GM19468 (cell line): ENCODE results near the gene C3orf80.
"Not testable (repeated sequence)": the region's sequence is repeated elsewhere in the genome, so short reads cannot be mapped to it uniquely, and the experiment has no call there.

Experiments
- ATAC-seq: cut with Tn5 transposase; IDR thresholded peaks from one replicate; pipeline ENCODE4 v1.9.1; 2021; ENCODE audit warnings: mild to moderate bottlenecking, moderate library complexity, moderate number of reproducible peaks; ENCODE audit not compliant: unreplicated experiment; ENCODE audit errors: extremely low read depth

The C3orf80 gene

DNA sequence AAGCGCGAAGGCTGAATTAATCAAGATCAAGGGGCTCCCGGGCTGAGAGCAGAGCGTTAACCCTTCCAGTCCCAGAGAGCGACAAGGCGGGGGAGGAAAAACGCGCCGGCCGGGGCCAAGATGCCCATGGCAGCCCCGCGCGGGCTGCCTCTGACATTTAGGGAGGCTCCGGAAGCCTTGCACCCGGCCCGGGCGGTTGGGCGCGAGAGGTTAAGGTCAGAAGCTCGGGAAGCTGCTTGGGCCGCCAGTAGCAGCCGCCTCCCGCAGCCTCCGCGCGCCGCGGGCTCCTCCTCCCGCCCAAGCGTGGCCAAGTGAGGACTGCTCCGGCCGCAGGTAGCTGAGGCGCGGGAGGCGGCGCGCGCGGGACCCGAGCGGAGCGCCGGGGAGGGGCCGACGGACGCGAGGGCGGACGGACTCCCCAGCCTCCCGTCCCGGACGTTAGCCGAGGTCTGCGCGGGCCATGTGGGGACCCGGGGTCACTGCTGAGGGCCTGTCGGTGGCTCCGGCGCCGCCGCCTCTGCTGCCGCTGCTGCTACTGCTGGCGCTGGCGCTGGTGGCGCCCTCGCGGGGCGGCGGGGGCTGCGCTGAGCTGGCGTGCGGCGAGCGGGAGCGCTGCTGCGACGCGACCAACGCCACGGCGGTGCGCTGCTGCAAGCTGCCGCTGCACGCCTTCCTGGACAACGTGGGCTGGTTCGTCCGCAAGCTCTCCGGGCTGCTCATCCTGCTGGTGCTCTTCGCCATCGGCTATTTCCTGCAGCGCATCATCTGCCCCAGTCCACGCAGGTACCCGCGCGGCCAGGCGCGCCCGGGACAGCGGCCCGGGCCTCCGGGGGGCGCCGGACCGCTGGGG, at the start of gene C3orf80:
Gene C3orf80 (plus strand): TSS at position 247 of the 850 bp plus-strand sequence. CDS start 214 bp downstream, at position 461.
- ATAC-seq = peak; percentile 65

DNA sequence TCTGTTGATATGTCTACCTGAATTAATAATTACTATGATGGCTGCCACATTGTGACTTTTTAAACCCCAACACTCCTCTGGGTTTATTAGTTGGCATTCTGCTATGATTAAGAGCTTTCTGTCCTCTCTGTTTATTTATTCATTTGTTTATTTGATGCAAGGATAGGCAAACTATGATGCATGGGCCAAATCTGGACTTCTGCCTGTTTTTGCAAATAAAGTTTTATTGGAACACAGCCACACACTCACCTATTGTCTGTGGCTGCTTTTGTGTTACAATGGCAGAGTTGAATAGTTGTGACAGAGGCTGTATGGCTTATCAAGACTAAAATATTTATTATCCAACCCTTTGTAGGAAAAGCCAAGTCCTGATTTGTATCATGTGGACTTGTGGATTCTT, 48.3 kb upstream of the C3orf80 start:
- no peak for ATAC-seq

DNA sequence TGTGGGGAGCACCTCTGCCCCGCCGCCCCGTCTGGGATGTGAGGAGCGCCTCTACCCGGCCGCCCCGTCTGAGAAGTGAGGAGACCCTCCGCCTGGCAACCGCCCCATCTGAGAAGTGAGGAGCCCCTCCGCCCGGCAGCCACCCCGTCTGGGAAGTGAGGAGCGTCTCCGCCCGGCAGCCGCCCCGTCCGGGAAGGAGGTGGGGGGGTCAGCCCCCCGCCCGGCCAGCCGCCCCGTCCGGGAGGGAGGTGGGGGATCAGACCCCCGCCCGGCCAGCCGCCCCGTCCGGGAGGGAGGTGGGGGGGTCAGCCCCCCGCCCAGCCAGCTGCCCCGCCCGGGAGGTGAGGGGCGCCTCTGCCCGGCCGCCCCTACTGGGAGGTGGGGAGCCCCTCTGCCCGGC, 46.6 kb upstream of the C3orf80 start:
- not testable (repeated sequence) for ATAC-seq

DNA sequence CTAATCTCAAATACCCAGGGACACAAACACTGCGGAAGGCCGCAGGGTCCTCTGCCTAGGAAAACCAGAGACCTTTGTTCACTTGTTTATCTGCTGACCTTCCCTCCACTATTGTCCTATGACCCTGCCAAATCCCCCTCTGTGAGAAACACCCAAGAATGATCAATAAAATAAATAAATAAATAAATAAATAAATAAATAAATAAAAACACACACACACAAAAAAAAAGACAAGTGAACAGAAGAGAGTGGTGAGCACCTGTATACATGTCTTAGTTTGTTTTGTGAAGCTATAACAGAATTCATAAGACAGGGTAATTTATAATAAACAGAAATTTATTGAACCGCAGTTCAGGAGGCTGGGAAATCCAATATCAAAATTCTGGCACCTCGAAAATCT, 45.8 kb upstream of the C3orf80 start:
- ATAC-seq = not testable (repeated sequence)

DNA sequence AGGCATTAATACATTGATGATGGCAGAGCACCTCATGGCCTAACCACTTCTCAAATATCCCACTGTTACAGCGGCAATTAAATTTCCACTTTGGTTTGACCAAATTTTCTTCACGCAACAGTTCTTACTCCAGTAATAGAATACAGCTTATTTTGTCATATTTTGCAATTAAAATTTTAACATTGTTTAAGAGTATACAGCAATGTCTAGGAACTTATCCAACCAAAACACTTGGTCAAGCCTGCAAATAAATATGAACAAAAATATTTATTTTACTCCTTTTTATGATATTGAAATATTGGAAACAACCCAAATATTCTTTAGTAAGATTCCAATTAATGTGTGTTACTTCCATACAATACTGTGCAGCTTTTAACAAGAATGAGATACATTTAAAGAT, 45.3 kb upstream of the C3orf80 start:
- no peak for ATAC-seq

DNA sequence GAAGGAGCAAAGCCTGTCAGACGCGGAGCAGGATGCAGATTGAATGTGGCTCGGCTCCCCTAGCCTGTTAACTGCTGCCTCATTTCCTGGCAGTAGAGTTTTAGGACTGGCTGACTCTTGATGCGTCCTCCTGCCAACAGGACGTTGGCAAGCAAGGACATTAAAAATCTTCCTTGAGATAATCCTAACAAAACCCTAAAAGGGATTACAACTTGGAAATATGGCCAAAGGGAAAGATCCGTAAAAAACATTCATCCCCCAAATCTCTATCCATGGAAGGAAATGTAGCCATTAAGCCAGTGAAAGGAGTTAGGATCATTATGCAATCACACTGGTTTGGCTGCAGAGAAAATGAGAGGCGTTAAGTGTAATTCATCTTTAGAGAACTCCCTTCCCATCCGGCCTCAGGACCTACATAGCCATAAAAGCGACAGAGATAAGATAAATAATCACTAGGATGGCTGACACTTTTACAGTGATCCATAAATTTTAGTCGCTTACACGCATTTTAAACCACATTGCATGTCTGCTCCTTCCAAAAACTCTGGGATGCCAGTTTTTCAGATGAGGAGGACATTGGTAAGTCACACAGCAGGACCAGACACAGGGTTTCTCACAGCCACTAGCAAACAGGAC, 44.5 kb upstream of the C3orf80 start:
- ATAC-seq = no peak

DNA sequence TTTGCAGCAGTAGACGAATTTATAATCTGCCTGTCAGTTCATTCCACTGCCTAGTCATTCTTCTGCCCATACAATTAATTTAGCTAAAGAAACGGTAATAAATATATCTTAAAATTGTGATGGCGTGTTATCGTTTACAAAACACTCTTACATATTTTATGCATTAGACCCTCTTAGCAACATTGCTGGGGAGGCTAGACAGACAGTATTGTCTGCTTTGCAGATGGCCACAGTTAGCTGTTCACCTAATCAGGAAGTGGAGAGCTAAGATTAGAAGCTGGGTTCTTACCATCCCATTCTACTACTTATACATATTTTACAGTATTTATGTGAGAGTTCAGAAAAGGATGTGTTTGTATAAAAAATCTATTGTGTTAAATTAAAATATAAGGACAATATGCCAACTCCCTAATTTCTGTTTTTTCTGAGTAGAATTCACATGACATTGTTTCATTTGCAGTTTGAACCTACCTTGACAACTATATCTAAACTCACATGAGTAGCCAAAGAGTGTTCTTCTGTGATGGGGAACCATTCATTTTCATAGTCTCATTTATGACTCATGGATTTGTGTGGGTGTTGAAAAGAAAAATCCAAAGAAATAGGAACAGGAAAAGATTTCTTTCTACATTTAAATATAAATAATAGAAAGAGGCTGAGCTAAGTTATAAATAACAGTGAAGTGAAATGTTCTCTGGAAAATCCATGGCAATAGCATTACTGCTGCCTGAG, 41.7 kb upstream of the C3orf80 start:
- ATAC-seq = no peak

DNA sequence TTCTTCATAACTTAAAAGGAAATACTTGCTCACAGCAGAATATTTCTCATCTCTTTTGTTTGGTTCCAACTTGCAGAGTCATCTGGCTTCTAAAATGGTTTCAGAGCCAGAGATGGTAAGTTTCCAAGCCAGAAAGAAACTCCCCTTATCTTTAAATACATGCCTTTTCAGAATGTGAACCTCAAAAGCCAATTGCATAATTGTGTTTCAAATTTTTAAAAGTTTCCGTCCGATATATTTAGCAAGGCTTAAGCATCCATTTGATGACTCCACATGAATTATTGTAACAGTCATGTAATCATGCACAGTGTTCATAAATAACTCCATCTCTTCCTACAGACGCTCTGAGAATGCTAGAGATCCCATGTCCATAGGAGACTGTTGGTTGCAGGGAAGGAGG, 40.6 kb upstream of the C3orf80 start:
- no peak for ATAC-seq

DNA sequence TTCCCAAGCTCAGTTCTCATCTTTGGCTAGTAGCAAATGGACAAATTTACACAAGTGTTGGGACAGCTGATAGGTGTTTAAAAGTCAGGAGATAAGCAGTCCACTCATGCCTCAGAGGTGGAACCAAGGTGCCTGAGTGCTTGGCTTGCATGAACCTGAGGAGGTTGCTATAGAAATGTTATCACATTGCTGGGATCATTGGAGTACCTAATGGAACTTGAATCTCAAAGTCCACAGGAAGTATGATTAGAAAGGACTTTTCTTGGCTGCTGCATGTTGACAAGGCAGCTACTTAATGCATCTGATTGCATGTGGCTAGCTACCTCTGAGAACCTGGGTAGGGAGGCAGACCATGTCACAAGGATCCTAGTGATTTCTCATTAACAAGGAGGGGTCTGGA, 39.5 kb upstream of the C3orf80 start:
- no peak for ATAC-seq

DNA sequence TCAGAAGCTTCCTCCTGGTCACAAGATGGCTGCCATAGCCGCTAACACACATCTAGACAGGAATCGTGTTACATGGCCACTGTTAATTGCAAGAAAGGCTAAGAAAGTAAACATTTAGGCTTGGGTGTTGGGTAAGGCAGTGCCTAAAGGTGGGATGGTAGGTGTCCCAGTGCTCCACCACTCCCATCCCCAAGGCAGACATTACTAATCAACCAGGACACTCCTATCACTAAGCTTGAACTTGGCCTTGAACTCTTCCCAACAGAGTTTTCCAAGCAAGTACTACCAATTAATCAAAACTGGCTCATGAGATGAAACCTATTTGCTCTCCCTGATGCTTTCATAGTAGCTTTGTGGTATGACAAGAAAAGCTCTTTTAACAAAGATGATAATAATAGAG, 37.9 kb upstream of the C3orf80 start:
- ATAC-seq = no peak

DNA sequence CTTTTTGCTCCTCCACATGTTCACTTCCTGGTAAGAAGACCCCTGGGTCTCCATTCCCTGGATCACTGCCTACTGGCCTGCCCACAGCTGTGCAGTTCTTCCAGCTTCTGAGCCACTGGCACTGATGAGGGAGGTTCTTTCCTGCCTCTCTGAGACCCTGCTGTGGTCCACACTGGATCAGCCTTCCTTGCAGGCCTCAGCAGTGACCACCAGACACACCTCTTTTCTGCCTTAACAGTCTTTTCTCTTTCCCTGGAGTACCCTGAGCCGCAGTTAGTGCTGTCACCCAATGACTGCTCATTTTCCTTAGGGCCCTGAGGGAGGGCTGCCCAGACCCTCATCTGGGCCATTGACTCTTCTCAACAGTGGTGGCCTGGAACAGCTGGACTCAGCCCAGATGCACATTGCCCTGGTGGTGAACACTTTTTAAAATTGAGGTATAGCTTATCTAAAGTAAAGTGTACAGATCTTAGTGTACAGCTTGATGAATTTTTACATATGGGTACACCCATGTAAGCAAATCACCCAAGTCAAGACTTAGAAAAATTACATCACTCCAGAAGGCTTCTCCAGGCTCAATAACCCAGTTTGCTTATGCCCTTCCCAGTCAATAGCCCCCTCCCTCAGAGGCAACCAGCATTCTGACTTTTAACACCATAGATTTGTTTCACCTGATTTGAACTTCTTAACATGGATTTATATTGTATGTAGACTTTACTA, 32.8 kb upstream of the C3orf80 start:
- no peak for ATAC-seq

DNA sequence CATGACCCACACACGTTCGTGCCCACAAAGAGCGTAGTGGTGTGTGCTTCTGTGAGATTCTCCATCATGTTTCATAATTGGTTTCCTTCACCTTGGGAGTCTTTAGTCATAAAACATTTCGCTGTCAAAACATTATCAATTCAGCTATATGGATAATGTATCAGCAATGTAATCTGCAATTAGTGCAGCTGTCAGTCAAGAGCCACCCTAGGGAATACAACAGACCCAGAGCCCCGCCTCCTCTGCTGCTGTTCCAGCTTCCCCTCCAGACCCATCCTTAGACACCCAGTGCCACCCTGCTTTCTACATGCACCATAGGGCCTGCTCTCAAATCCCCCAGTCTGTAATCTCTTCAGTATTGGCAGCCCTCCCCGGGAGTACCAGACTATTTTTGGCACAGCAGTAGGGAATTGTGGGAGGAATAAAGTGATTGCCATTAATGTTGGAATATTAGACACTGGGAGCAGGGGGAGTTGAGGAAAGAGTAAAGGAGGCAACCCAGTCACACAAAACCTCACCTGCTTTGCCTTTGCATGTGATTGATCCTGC, 31.5 kb upstream of the C3orf80 start:
- ATAC-seq = no peak

DNA sequence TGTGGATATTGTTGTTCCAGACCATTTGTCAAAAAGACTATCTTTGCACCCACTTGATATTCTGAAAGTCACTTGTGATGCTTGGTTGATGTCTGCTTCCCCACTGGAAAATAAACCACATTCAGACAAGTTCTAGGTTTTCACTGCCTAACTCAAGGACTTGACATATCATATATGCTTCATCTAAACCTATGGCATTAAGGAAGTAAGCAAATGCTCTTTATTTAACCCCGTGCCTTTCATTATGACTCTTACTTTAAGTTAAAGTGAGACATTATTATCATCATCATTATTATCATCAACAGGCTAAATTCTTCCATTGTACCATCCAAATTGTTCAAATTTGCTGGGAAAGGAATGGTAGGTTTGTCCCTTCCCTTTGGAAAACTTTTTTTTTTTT, 30.8 kb upstream of the C3orf80 start:
- ATAC-seq = no peak

DNA sequence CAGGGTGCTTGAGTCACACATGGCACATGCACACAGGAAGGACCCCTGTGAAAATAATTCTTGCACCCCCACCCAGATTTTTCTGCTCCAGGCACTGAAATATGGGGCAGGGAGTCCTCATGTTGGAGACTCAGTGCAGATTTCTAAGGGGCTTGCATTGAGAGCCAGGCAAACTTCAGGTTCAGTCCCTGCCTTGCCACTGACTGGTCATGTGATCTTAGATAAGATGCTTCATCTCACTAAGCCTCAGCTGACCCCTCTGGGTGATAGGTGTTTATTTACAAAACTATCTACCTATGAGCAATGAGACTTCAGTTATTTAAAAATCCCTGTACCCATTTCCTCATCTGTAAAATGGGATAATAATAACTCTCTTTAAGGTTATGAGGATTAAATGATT, 30.1 kb upstream of the C3orf80 start:
- no peak for ATAC-seq

DNA sequence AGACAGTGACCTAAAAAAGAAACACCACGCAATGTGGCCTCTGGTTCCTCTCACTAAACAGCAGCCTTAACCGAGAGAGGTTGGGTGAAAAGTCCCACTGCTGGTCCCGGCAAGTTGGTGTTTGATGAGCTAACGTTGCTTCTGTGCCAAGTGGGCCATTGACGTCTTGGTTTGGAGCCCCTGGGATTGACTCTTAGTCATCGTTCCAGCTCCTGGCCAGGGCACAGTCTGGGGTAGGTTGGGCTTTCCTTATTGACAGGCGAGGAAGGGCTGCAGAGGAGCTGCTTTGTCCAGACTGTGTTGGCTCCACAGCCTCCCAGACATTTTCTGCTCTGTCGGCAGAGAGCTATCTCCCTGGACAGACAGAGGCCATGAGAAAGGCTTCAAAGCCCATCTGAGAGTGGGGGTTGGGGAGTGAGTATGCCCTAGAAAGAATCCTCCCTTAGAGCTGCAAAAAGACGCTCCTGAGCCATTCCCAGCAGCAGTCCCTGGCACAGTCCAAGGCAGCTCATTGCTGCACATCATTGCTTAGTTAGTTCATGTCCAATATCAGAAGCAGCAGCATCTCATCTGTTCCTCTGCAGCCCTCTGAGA, 28.6 kb upstream of the C3orf80 start:
- no peak for ATAC-seq

DNA sequence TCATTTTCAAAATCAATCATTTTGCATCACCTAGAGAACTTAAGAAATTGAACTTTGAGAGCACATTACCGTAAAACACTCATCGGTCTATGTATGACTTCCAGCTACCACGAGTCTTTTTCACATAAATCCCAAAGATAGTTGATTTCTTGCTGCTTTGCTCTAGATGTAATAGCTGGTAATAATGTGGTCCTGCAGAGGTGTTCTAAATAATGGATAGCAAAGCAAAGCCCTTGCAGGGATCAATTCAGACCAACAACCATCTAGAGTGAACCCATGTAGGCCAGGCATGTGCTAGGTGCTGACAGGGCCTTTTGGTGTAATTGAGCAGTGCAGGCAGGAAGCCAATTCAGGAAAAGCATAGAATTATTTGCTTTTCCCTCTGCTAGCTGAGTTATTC, 26.1 kb upstream of the C3orf80 start:
- ATAC-seq = no peak

DNA sequence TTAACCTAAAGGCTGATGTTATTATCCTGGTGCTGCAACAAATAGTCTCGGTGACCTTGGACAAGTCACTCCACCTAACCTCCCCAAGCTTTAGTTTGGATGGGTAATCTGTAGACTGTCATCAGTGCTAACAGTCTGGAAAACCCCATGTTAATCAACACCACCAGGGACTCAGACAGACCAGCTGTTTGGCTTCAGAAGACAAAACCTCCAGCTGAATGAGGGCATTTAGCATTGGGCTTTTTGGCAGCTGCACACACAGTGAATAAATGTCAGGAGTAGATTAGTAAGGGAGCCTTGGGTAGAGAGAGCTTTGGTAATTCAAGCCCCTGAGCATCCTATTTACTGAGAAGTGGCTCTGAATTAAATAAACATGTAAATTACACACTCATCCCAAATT, 24.9 kb upstream of the C3orf80 start:
- ATAC-seq = no peak

DNA sequence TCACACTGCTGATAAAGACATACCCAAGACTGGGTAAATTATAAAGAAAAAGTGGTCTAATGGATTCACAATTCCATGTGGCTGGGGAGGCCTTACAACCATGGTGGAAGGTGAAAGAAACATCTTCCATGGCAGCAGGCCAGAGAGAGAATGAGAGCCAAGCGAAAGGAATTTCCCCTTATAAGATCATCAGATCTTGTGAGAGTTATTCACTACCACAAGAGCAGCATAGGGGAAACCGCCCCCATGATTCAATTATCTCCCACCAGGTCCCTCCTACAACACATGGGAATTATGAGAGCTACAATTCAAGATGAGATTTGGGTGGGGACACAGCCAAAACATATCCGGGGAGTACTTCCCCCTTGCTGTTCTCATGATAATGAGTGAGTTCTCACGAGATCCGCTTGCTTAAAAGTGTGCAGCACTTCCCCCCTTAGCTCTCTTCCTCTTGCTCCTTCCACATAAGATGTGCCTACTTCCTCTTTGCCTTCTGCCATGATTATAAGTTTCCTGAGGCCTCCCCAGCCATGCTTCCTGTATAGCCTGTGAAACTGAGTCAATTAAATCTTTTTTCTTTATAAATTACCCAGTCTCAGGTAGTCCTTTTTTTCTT, 20.7 kb upstream of the C3orf80 start:
- ATAC-seq = not testable (repeated sequence)

DNA sequence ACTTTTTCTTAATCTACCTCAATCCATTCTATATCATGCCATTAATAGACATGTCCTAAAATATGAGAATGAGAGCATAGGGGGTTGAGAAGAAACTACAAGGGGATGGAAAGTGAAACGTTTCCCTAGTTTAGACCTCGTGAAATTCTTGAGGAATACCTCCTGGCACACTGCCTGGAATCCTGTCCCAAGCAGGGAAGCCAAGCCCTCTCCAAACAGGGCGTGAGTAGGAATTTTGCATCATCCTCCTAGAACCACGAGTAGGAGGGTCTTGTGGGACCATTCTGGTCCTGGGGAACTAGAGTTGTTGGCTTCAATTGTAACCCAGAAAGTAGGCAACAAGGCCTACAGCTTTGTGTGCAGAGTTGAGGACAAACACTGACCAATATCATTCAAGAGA, 19.6 kb upstream of the C3orf80 start:
- no peak for ATAC-seq
